Measurements from ENCODE around the gene AK8. TPM values are rescaled to one million over a fixed set of nuclear protein-coding genes. Genes with fewer than 3 reads are reported as not detected.

The AK8 gene
- total RNA-seq, 1 donor from 2014 or later, result 0.25 TPM

DNA sequence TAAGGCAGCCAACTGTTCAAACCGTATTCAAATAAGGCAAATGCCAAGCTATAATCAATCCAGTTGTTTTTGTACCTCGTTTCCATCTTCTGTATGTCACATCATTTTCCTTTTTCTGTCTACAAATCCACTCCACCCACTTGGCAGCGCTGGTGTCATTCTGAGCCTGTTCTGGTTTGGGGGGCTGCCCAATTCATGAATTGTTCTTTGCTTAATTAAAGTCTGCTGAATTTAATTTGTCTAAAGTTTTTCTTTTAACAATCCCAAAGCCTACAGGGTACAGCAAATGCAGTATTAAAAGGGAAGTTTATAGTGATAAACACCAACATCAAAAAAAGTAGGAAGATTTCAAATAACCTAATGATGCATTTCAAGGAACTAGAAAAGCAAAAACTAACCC lies 114.5 kb downstream of the AK8 start:
- Histone ChIP-seq H3K27ac (no peak overlapping the region), H3K9me3 (no peaks in the 10 kb centered on the region), H3K4me3 (no peak overlapping the region), H3K4me1 (no peaks in the 10 kb centered on the region), H3K27me3 (no peaks in the 10 kb centered on the region), H3K36me3 (no peaks in the 10 kb centered on the region)
- DNase-seq (ENCODE audit: extremely low spot score in 2 of 2), result no peak
- intact Hi-C loops (cut with DNase I), result no loop called here
- no peak for TF ChIP-seq POLR2A (IDR thresholded peaks at IDR 0.05)
- TF ChIP-seq POLR2AphosphoS5 (IDR thresholded peaks at IDR 0.05; ENCODE audit: insufficient read depth in 1 of 2, low read depth in 1 of 2), result no peak
- TF ChIP-seq, protein P1, sequence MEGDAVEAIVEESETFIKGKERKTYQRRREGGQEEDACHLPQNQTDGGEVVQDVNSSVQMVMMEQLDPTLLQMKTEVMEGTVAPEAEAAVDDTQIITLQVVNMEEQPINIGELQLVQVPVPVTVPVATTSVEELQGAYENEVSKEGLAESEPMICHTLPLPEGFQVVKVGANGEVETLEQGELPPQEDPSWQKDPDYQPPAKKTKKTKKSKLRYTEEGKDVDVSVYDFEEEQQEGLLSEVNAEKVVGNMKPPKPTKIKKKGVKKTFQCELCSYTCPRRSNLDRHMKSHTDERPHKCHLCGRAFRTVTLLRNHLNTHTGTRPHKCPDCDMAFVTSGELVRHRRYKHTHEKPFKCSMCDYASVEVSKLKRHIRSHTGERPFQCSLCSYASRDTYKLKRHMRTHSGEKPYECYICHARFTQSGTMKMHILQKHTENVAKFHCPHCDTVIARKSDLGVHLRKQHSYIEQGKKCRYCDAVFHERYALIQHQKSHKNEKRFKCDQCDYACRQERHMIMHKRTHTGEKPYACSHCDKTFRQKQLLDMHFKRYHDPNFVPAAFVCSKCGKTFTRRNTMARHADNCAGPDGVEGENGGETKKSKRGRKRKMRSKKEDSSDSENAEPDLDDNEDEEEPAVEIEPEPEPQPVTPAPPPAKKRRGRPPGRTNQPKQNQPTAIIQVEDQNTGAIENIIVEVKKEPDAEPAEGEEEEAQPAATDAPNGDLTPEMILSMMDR (IDR thresholded peaks at IDR 0.05), result no peak

DNA sequence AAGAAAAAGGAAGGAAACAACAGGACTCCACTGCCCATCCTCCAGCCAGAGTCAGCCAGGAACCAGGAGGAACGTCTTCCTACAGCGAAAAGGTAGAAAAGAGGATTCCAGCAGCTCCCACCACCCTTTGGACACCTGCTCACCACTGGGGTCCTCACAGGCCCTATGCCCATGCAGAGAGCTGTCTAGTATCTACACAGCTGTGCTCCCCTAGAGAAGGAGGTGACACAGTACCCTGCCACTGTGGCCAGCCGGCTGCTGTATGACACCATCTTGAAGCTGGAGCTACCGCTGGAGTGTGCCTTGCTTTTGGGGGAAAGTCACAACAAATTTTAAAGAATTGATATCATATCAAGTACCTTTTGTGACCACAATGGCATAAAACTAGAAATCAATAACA lies 115.2 kb downstream of the AK8 start:
- Histone ChIP-seq H3K9me3 (no peaks in the 10 kb centered on the region), H3K27ac (no peak overlapping the region), H3K4me3 (no peak overlapping the region), H3K27me3 (no peaks in the 10 kb centered on the region), H3K4me1 (no peaks in the 10 kb centered on the region), H3K36me3 (no peaks in the 10 kb centered on the region)
- TF ChIP-seq, protein P1 (IDR thresholded peaks at IDR 0.05), result no peak
- TF ChIP-seq POLR2A (IDR thresholded peaks at IDR 0.05) (no peak), POLR2AphosphoS5 (IDR thresholded peaks at IDR 0.05; ENCODE audit: insufficient read depth in 1 of 2, low read depth in 1 of 2) (no peak)
- no peak for DNase-seq (ENCODE audit: extremely low spot score in 2 of 2)
- intact Hi-C loops (cut with DNase I), result no loop called here

DNA sequence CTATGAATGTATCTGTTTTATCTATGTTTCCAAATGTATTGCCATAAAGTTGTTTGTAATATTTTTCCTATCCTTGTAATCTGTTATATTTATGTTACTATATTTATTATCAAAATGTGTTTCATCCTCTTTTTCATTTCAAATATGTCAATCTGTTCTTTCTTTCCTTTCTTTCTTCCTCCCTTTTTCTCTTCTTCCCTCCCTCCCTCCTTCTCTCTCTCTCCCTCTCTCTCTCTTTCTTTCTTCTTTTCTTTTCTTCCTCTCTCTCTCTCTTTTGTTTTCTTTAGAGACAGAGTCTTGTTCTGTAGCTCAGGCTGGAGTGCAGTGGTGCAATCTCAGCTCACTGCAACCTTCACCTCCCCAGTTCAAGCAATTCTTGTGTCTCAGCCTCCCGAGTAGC lies 116.5 kb downstream of the AK8 start:
- no peak overlapping the region for H3K27ac ChIP-seq
- H3K27me3 ChIP-seq, result no peaks in the 10 kb centered on the region
- intact Hi-C loops (cut with DNase I), result no loop called here
- H3K9me3 ChIP-seq, result no peaks in the 10 kb centered on the region
- no peaks in the 10 kb centered on the region for H3K4me1 ChIP-seq
- H3K36me3 ChIP-seq, result no peaks in the 10 kb centered on the region
- TF ChIP-seq, protein P1 (IDR thresholded peaks at IDR 0.05), result no peak
- TF ChIP-seq POLR2AphosphoS5 (IDR thresholded peaks at IDR 0.05; ENCODE audit: insufficient read depth in 1 of 2, low read depth in 1 of 2), result no peak
- TF ChIP-seq POLR2A (IDR thresholded peaks at IDR 0.05), result no peak
- DNase-seq (ENCODE audit: extremely low spot score in 2 of 2), result no peak
- H3K4me3 ChIP-seq, result no peak overlapping the region

DNA sequence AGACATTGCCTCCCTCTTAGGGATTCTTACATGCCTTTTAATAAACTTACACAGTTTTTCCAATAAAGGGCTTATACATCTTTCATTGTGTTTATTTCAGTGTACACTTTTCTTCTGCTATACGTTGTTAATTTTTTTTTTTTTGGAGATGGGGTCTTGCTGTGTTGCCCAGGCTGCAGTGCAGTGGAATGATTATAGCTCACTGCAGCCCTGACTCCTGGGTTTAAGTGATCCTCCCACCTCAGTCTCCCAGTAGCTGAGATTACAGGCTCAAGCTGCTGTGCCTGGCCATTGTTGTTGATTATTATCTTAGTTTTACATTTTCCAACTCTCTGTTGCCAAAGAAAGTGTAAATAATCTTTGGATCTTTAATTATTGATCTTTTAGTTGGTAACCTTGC lies 118.0 kb downstream of the AK8 start:
- Histone ChIP-seq H3K36me3 (no peaks in the 10 kb centered on the region), H3K4me3 (no peak overlapping the region), H3K9me3 (no peaks in the 10 kb centered on the region), H3K27ac (no peak overlapping the region), H3K4me1 (no peaks in the 10 kb centered on the region), H3K27me3 (no peaks in the 10 kb centered on the region)
- intact Hi-C loops (cut with DNase I), result no loop called here
- peak in 1 of 2 donors; percentile 6 for DNase-seq (ENCODE audit: extremely low spot score in 2 of 2)
- TF ChIP-seq, protein P1 (IDR thresholded peaks at IDR 0.05), result no peak
- TF ChIP-seq POLR2AphosphoS5 (IDR thresholded peaks at IDR 0.05; ENCODE audit: insufficient read depth in 1 of 2, low read depth in 1 of 2) (no peak), POLR2A (IDR thresholded peaks at IDR 0.05) (no peak)

DNA sequence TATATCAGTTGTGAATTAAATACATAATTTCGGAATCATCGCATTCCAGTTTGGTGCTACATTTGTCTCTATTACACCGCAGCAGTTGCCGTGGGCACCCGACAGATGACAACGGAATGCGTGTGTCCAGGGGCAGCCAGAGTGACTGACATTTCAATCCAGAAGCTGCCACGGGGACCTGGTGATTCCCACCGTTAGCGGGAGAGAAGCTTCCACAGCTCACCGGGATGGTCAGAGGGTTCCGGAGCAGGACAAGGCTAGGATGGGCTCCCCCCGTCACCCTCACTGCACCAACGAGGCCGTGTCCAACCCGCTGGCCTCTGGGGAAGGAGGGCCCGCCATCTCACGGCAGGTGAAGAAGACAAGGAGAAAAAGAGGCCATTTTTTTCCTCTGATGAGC lies 121.1 kb downstream of the AK8 start:
- DNase-seq (ENCODE audit: extremely low spot score in 2 of 2), result peak in 1 of 2 donors; percentile 61

More for the DNA sequence above, 121.1 kb downstream of the AK8 start:
- no peaks in the 10 kb centered on the region for H3K9me3 ChIP-seq
- no peak overlapping the region for H3K4me3 ChIP-seq
- no peaks in the 10 kb centered on the region for H3K27me3 ChIP-seq
- no peaks in the 10 kb centered on the region for H3K4me1 ChIP-seq
- no peaks in the 10 kb centered on the region for H3K36me3 ChIP-seq
- no peak overlapping the region for H3K27ac ChIP-seq
- intact Hi-C loops (cut with DNase I), result no loop called here
- no peak for TF ChIP-seq POLR2A (IDR thresholded peaks at IDR 0.05)
- TF ChIP-seq POLR2AphosphoS5 (IDR thresholded peaks at IDR 0.05; ENCODE audit: insufficient read depth in 1 of 2, low read depth in 1 of 2), result no peak
- TF ChIP-seq, protein P1 (IDR thresholded peaks at IDR 0.05), result no peak

Data from vagina (tissue), 2 donors.